GM12891 (cell line): ENCODE data around the gene MRPL37.

Source experiments
- POLR2A ChIP-seq: IDR thresholded peaks from 2 replicates; pipeline ENCODE4 v1.6.1; 2011; ENCODE audit warnings: low read depth, low read length, control low read depth
- TAF1 ChIP-seq: IDR thresholded peaks from 2 replicates; pipeline ENCODE4 v1.6.1; 2011; ENCODE audit warnings: low read depth, low read length, control low read depth

DNA sequence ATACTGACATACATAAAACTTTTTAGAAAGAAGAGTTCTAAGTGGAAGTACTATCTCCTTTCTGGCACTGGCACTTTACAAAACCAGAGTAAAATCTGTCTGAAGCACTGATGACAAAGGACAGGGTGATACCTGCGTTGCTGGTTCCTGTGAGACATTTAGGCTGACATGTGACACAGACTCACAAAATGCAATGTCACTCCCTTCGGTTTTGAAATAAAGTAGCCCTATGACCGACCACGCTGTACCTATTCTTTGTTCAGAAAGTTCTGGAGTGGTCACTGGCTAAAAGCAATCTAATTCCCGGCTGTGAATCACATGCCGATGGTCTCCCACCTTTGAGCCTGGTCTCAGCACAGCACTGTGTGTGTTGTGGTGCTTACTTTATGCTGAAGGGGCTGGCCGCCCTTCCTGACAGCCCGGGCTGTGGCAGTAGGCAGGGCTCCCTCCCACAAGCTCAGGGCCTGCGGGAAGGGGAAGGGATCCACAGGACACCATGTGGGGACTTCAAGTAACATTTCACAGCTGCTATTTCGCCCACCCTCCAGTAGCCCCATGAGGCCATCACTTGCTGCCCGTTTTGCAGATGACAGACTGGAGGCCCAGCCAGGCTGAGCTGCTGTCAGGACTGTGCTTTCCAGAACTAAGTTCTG is 48.0 kb downstream of the MRPL37 start:
- TF ChIP-seq TAF1: no peak
- no peak for TF ChIP-seq POLR2A
